Right lobe of liver (tissue), 6 donors: ENCODE results near the gene SLC1A2. TPM values are rescaled to one million over a fixed set of nuclear protein-coding genes. Genes with fewer than 3 reads are reported as not detected.

Source experiments
- ATAC-seq, 4 donors: fragments of 200-7000 bp; cut with Tn5 transposase; one replicate each; pipeline ENCODE4 v1.9.1; 2020; ENCODE audit warnings: mild to moderate bottlenecking in 4 of 4, moderate library complexity in 4 of 4
- DNase-seq, 3 donors: peaks; one replicate each; pipeline ENCODE4 v3.0.0-alpha.2; 2020
- H3K27ac ChIP-seq, 3 donors: fragments of 200-600 bp; one replicate each; pipeline ENCODE4 v1.8.0; 2022
- H3K27me3 ChIP-seq, 2 donors: fragments of 200-600 bp; one replicate each; pipeline ENCODE4 v1.8.0; 2022
- H3K36me3 ChIP-seq, 4 donors: fragments of 200-600 bp; sonication (generic) in 1 of 4; one replicate each; pipeline versions ENCODE4 v1.5.1 to v1.8.0; 2017 to 2022; ENCODE audit warnings: control low read depth in 1 of 4
- H3K4me1 ChIP-seq, 4 donors: fragments of 200-600 bp; sonication (generic) in 1 of 4; one replicate each; pipeline versions ENCODE4 v1.5.1 to v1.8.0; 2017 to 2022; ENCODE audit warnings: control low read depth in 1 of 4
- H3K4me3 ChIP-seq, 3 donors: fragments of 200-600 bp; one replicate each; pipeline ENCODE4 v1.8.0; 2022
- H3K9me3 ChIP-seq, 4 donors: fragments of 200-600 bp; sonication (generic) in 1 of 4; one replicate each; pipeline versions ENCODE4 v1.5.1 to v1.8.0; 2017 to 2022; ENCODE audit warnings: control low read depth in 1 of 4
- POLR2A ChIP-seq: fragments of 450-650 bp; IDR thresholded peaks from one replicate; pipeline ENCODE4 v1.6.1; 2017; ENCODE audit warnings: antibody characterized with exemption, mild to moderate bottlenecking
- WGBS: methylation state at CpG from one replicate; pipeline ENCODE4 v1.1.6; 2018; ENCODE audit warnings: low coverage, low lambda C conversion rate; ENCODE audit not compliant: insufficient coverage; ENCODE audit errors: missing lambda C conversion rate; 5-methylcytosine and 5-hydroxymethylcytosine counted together
- intact Hi-C, 2 donors: fragments of 100-400 bp; cut with DNase I; formaldehyde crosslinking; loops; one replicate each; pipeline versions ENCODE4 v1.11.2 to v1.14.1; 2022
- long read RNA-seq: library from polyadenylated mRNA; unstranded; transcript quantifications from one replicate; pipeline ENCODE4 v2.0.0, GENCODE V29; 2019
- total RNA-seq, 6 experiments: library from RNA; depleted of rRNA in 2 of 6; stranded (reverse); fragments of >200 nt in 2 of 6; fragmentation: NEBNext Ultra II Directional in 3 of 6; extraction: Animal tissue kit (Norgen Biotek cat#: 25700) in 3 of 6; gene quantifications; one replicate each; pipeline versions ENCODE4 v1.1.0 to v1.2.4, GENCODE V29; 2016 to 2023
- TF ChIP-seq, protein P1 (sequence below), 4 donors: fragments of 200-600 bp in 3 of 4; fragments of 450-650 bp in 1 of 4; IDR thresholded peaks; one replicate each; pipeline versions ENCODE4 v1.5.1 to v1.8.0; 2016 to 2022; ENCODE audit warnings: antibody characterized with exemption in 4 of 4, mild to moderate bottlenecking in 2 of 4
- donor health status: DM: no; HTN: yes; CAD: no.
- donor health status: DM: no; HTN: no; CAD: no.
- donor health status: DM: no; HTN: no; CAD: no.
- donor health status: DM: no; HTN: yes; CAD: no.
- donor health status: DM: no; HTN: yes; CAD: no.

The SLC1A2 gene
- 10 to 100 TPM in 4 of 6 experiments, 1 to 10 TPM in 2; 7.6 to 87.4 (median 13.3) TPM for total RNA-seq
- long read RNA-seq, partial matches to known transcripts, result 0 of 8 reads
- long read RNA-seq, other reads (novel, unspliced or antisense), result 7 of 8 reads

DNA sequence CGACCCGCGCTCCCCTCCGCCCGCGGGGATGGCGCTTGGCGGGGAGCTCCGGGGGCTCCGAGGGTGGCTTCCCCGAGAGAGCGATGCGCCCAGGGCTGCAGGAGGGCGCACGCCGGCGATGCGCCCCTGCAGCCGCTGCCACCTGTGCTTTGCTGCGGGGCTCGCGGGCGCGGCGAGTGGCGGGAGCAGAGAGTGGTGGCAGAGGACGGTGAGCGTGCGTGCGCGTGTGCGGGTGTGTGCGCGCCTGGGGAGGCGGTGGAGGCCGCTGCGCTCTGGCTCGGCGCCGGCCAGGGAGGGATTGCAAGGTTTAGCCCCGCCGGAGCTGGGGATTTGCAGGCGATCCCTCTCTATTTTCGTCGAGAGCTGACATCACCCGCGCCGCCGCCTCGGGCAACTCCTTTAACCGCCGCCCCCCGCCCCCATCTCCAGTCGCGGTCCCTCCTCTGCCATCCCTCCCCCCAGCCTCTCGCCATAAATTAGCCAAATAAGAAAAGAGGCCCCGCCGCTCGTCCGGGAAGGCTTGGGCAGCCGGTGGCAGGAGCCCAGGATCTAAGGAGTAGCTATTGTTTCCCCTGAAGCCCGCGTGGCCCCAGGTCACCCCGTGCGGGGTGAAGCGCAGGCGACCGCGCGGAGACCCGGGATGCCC lies at the start of gene SLC1A2:
Gene SLC1A2, minus strand, starts transcription at position 375 of the 646 bp plus-strand sequence. CDS start 592 bp downstream, outside the sequence.
- ATAC-seq, result peak in 2 of 4 donors; percentile 15 to 25
- intact Hi-C loops, result no loop called here
- Histone ChIP-seq H3K4me3 (peak within 1 kb of the TSS in 1 of 3 donors; percentile 29), H3K27ac (no peak within 1 kb of the TSS), H3K4me1 (peaks cover 0 to 14% (median 0%) of the 10 kb centered on the region in 4 donors), H3K27me3 (no peaks in the 10 kb centered on the region), H3K36me3 (no peaks in the 10 kb centered on the region), H3K9me3 (no peaks in the 10 kb centered on the region)
- no peak for DNase-seq
- WGBS, result 0% methylated on average over 6 of the region's 71 CpGs
- no peak for TF ChIP-seq POLR2A
- TF ChIP-seq, protein P1, sequence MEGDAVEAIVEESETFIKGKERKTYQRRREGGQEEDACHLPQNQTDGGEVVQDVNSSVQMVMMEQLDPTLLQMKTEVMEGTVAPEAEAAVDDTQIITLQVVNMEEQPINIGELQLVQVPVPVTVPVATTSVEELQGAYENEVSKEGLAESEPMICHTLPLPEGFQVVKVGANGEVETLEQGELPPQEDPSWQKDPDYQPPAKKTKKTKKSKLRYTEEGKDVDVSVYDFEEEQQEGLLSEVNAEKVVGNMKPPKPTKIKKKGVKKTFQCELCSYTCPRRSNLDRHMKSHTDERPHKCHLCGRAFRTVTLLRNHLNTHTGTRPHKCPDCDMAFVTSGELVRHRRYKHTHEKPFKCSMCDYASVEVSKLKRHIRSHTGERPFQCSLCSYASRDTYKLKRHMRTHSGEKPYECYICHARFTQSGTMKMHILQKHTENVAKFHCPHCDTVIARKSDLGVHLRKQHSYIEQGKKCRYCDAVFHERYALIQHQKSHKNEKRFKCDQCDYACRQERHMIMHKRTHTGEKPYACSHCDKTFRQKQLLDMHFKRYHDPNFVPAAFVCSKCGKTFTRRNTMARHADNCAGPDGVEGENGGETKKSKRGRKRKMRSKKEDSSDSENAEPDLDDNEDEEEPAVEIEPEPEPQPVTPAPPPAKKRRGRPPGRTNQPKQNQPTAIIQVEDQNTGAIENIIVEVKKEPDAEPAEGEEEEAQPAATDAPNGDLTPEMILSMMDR (IDR thresholded peaks at IDR 0.05), result no peak

DNA sequence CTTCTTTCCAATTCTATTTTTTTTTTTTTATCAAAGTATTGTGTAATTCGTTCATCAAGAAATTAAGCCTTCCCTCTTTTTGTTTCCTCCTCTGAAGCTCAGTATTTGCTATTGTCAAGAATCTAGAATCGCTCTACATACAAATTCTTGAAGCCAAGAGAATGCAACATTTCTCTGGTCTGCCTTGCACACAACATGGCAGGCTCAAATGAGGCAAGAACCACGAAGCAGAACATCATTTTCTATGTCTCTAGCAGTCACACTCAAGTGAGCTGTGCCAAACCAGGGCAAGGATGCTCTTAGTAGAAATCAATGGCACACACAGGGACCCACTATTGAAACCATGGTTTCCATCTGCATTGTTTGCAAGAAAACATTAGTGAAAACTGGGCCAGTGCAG lies 46.7 kb upstream of the SLC1A2 start:
- intact Hi-C loops, result no loop called here
- no peaks in the 10 kb centered on the region for H3K36me3 ChIP-seq
- H3K27me3 ChIP-seq, result no peaks in the 10 kb centered on the region
- H3K27ac ChIP-seq, result no peak overlapping the region
- DNase-seq (no peak), ATAC-seq (no peak)
- no peak overlapping the region for H3K4me3 ChIP-seq
- no peaks in the 10 kb centered on the region for H3K9me3 ChIP-seq
- 69% methylated on average over 3 of the region's 3 CpGs for WGBS
- TF ChIP-seq POLR2A, result no peak
- TF ChIP-seq, protein P1 (IDR thresholded peaks at IDR 0.05), result no peak
- no peaks in the 10 kb centered on the region for H3K4me1 ChIP-seq

DNA sequence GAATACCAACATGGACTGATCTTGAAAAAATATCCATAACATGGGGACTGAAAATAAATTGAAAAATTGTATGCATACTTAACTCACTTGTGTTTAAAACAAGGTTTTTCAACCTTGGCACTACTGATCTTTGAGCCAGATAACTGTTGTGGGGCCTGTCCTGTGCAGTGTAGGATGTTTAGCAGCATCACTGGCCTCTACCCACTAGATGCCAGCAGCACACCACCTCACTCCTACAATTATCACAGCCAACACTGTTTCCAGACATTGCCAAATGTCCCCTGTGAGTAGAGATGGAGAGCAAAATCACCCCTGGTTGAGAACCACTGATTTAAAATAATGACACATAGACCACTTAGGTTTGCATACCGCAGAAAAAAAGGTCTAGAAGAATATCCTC lies 45.0 kb upstream of the SLC1A2 start:
- Histone ChIP-seq H3K27ac (no peak overlapping the region), H3K36me3 (no peaks in the 10 kb centered on the region), H3K27me3 (no peaks in the 10 kb centered on the region), H3K4me3 (no peak overlapping the region), H3K9me3 (no peaks in the 10 kb centered on the region), H3K4me1 (no peaks in the 10 kb centered on the region)
- DNase-seq (no peak), ATAC-seq (no peak)
- no peak for TF ChIP-seq POLR2A
- TF ChIP-seq, protein P1 (IDR thresholded peaks at IDR 0.05), result no peak
- WGBS, result 79% methylated on average over 1 of the region's 1 CpG
- intact Hi-C loops, result no loop called here

GRCh38 chr11:35463331-35463751 lies 44.0 kb upstream of the SLC1A2 start:
- no peak for DNase-seq
- intact Hi-C loops, result no loop called here
- WGBS, result 62% methylated on average over 6 of the region's 13 CpGs
- no peaks in the 10 kb centered on the region for H3K36me3 ChIP-seq
- no peak for ATAC-seq
- no peaks in the 10 kb centered on the region for H3K27me3 ChIP-seq
- H3K4me3 ChIP-seq, result no peak overlapping the region
- no peaks in the 10 kb centered on the region for H3K4me1 ChIP-seq
- TF ChIP-seq, protein P1 (IDR thresholded peaks at IDR 0.05), result no peak
- no peak for TF ChIP-seq POLR2A
- no peaks in the 10 kb centered on the region for H3K9me3 ChIP-seq
- H3K27ac ChIP-seq, result no peak overlapping the region
